GM18508 (cell line): ENCODE measurements around the gene GNB4.
A peak's percentile ranks its signal among the peaks of the same experiment; 100 is the strongest.

Experiments used
- ATAC-seq: cut with Tn5 transposase; IDR thresholded peaks from one replicate; pipeline ENCODE4 v1.9.1; 2021; ENCODE audit warnings: moderate number of reproducible peaks; ENCODE audit not compliant: insufficient read depth, unreplicated experiment

Gene GNB4

GRCh38 chr3:179438841-179439240 is 12.4 kb downstream of the GNB4 start:
- ATAC-seq: peak; percentile 81

DNA sequence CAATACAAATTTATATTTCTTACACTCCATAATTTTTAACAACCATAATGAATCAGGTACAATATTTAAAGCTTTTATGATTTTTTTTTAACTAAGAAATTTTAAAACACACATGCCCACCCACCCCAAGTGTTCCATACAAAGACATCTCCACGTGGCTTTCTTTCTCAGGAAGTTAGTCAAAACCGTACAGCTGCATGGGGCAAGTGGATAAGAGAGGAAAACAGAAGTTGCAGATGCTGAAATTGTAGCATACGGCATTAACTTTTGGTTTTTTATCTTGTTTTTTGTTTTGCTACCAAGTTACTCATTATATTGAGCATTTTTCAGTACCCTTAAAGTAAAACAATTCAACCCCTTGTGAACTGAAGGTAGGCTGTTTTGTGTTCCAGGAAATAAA is 14.8 kb downstream of the GNB4 start:
- no peak for ATAC-seq

DNA sequence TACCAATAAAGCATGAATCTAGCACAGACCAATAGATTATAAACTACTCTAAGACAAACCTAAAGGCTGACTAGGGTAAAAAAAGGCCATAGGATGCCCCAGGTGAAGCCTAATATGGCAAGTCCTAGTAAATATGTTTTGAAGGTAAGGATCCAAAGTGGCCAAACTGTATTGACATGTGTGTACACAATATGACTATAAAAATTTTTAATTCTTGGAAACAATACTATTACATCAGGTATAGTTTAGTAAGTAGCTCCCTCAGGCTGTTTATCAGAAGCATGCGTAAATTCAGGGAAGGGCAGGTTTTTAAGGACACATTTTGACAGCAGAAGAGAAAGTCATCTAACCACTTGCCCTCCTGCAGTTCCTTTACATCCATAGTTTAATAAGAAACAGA is 18.8 kb downstream of the GNB4 start:
- ATAC-seq: no peak

- no peak for ATAC-seq
These were observed 19.2 kb downstream of the GNB4 start for GRCh38 chr3:179432021-179432420.

GRCh38 chr3:179430277-179430870 is 20.9 kb downstream of the GNB4 start:
- no peak for ATAC-seq

DNA sequence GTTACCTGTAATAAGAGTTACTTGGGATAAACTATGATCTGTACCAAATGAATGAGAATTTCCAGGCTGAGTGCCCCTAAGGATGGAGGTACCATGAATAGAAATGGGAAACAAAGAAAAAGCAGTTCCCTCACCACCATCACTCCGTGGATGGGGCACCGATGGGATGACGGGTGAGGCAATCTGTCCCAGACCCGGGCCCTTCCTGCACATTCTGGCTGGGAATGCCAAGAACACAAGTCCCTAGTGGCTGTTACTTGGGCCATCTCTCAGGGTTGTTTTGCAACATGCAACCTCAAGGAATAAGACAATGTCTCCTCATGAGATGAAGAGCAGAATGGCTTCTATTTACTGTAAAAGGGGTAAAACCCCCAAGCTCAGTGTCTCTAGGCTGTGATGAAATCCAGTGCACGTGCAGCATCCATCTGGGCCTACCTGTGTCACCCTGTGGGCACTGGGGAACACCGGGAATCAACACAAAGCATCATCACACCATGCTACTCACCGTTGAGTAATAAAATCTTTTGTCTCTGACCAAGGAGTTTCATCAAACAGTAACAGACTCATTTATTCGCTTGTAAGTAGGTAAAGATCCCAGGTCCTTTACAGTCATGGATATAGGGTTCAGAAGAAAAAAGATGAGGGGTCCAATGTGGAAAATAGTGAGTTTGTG is 22.3 kb downstream of the GNB4 start:
- no peak for ATAC-seq

DNA sequence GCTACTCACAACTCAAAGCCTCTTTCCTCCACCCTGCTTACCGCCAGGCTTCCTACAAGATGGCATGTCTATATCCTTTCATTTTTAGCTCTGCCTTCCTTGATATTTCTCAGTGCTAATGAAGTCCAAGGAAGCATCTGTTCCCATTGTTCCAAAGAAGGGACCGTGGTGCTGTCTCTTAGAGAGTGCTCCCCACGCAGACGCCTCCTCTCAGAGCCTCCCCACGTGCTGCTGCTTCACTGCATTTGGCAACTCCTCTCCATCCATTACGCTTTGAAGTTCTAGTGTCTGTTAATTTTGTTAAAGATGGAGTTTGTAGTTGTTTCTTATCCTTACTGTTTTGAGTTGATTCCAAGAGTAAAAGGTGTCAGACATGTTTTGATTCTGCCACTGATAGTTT is 26.2 kb downstream of the GNB4 start:
- ATAC-seq: no peak

- no peak for ATAC-seq
These were observed 29.8 kb downstream of the GNB4 start for GRCh38 chr3:179421500-179421899.

GRCh38 chr3:179418610-179419009 is 32.7 kb downstream of the GNB4 start:
- no peak for ATAC-seq

DNA sequence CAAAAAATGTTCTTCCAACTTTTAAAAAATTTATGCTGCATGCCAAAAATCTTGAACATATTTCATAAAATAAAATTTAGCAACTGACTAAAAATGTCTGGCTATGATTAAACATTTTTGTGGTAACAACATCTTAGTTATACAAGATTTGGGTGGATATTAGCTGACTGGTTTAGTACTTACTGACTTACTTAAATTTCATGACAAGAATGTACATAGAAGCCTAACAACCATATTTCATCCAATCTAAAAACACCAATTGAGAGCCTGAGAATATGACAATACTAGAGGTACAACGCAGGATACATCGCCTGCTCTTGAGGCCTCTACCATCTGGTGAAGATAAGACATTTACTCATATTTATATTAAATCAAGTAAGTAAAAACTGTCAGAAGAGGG is 34.6 kb downstream of the GNB4 start:
- ATAC-seq: no peak

DNA sequence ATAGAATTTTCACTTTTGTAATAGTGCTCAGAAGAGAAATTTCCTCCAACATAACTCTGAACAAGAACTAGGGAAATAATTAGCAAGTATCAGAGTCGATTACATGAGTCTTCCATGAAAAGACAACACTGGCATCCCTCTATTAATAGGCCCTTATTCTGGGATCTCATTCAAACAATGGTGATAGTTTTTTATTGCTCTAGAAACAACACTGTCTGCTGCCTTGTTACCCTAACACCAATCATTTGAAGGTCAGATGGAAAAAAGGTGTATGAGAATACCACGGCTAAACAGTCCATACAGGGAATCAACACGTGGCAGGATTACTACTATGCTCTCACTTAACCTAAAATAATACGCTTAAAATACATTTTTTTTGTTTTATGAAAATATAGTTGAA is 35.9 kb downstream of the GNB4 start:
- ATAC-seq: no peak

GRCh38 chr3:179414804-179415203 is 36.5 kb downstream of the GNB4 start:
- ATAC-seq: no peak

DNA sequence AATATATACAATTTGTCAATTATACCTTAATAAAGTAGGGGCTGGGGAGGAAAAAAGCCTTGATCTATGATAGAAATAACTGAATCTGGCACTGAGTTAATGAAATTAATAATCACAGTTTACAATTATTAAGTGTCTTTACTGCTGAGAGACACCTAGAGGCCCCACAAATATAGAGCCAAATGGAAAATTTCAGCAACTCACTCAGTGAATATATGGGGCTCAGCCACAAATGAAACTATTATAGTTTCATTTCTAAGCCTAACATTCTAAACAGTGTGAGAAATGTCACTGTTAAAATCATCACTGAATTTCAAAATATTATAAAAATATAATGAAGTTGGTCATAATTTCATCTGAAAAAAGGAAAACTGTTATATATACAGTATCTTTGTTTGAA is 40.3 kb downstream of the GNB4 start:
- ATAC-seq: no peak

DNA sequence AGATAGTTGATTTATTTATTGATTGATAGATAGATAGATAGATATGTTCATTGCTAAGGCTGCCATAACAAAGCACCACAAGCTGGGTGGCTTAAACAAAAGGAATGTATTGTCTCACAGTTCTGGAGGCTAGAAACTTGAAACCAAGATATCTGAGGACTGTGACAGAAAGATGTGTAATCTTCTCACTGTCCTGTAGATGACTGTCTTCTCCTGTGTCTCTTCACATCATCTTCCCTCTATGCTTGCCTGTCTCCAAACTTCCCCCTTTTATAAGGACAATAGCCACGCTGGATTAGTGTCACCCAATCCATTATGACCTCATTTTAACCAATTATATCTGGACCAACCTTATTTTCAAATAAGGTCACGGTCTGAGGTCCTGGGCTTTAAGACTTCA is 40.9 kb downstream of the GNB4 start:
- no peak for ATAC-seq

GRCh38 chr3:179404307-179404706 is 47.0 kb downstream of the GNB4 start:
- ATAC-seq: no peak

DNA sequence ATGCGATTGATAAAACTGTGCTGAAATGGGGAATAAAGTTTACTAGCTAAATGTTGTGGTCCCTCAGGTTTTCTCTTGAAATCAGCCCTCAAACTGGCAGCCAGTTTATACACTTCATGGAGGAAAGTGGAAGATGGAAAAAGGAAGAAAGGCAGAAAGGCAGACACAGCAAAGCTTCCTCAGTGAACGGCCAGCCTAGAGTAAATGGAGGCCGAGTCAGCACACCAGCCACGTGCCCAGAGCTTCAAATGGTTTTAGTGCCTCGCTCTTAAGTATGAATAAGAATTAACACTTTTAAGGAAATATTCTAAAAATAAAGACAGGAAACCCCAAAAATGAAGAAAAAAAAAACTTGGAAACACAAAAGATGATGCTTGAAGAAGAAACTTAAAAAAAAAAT is 48.3 kb downstream of the GNB4 start:
- no peak for ATAC-seq

- no peak for ATAC-seq
These were observed 49.7 kb downstream of the GNB4 start for GRCh38 chr3:179401561-179401960.

- ATAC-seq: no peak
These were observed 52.6 kb downstream of the GNB4 start for GRCh38 chr3:179398574-179399231.

DNA sequence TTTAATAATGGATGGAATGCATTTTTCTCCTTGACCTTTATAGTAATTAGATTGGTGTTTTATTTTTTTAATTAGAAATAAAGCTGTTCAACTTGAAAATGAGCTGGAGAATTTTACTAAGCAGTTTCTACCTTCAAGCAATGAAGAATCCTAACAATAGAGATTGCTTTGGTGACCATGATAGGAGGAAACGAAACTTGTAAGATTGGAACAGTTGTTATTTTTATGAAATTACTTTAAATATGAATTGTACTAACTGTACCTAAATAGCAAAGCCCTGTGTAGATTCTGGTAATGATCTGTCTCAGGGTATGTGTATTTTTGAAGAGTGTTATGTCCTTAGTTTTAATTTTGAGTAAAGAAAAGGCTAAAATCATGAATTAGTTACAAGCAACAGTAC is 59.4 kb downstream of the GNB4 start:
- ATAC-seq: no peak

DNA sequence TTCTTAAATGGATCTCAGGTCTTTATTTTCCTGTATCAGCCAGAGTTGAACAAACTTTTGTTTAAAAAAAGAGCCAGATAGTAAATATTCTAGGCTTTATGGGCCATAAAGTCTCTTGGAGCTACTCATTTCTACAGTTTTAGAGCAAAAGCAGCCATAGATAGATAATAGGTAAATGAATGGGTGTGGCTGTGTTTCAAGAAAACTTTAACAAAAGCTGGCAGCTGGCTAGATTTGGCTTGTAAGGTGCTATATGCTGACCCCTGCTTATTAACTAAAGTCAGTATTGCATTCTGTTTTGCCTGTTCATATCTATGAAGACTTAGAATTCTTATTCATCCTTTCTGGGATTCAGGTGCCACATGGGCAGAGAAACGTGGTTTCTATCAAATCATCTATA is 74.8 kb downstream of the GNB4 start:
- ATAC-seq: no peak

GRCh38 chr3:179375091-179375999 is 75.9 kb downstream of the GNB4 start:
- no peak for ATAC-seq
